ENCODE results near the gene TPPP.
"Not testable (repeated sequence)": the region's sequence is repeated elsewhere in the genome, so short reads cannot be mapped to it uniquely, and the experiment has no call there.

Gene TPPP

GRCh38 chr5:638501-639252, 54.5 kb downstream of the TPPP start:
- Histone ChIP-seq H3K27me3 (ENCODE audit: insufficient read depth, insufficient read length) (no peaks in the 10 kb centered on the region), H3K9ac (ENCODE audit: insufficient read length, low read depth) (no peak overlapping the region), H3K36me3 (ENCODE audit: insufficient read depth, insufficient read length, low read length) (peaks cover 88% of the 10 kb centered on the region), H3K9me3 (ENCODE audit: insufficient read depth, low read length) (no peaks in the 10 kb centered on the region), H3K4me1 (ENCODE audit: insufficient read depth, insufficient read length) (no peaks in the 10 kb centered on the region), H3K4me3 (ENCODE audit: insufficient read length, low read depth) (no peak overlapping the region)
- TF ChIP-seq ZNF274 (IDR thresholded peaks at IDR 0.05; ENCODE audit: low read depth, low read length) (no peak), YY1 (IDR thresholded peaks at IDR 0.05; ENCODE audit: insufficient read depth, insufficient read length) (no peak), SUZ12 (IDR thresholded peaks at IDR 0.05; ENCODE audit: extremely low read depth, insufficient read depth, insufficient read length) (no peak)
- DNase-seq (ENCODE audit: low read depth, low spot score) = no peak

GRCh38 chr5:637581-638450, 55.3 kb downstream of the TPPP start:
- no peak for DNase-seq (ENCODE audit: low read depth, low spot score)
- Histone ChIP-seq H3K9ac (ENCODE audit: insufficient read length, low read depth) (no peak overlapping the region), H3K4me1 (ENCODE audit: insufficient read depth, insufficient read length) (no peaks in the 10 kb centered on the region), H3K27me3 (ENCODE audit: insufficient read depth, insufficient read length) (no peaks in the 10 kb centered on the region), H3K4me3 (ENCODE audit: insufficient read length, low read depth) (no peak overlapping the region), H3K9me3 (ENCODE audit: insufficient read depth, low read length) (no peaks in the 10 kb centered on the region), H3K36me3 (ENCODE audit: insufficient read depth, insufficient read length, low read length) (peaks cover 81% of the 10 kb centered on the region)
- TF ChIP-seq YY1 (IDR thresholded peaks at IDR 0.05; ENCODE audit: insufficient read depth, insufficient read length) = no peak
- TF ChIP-seq SUZ12 (IDR thresholded peaks at IDR 0.05; ENCODE audit: extremely low read depth, insufficient read depth, insufficient read length) = no peak
- TF ChIP-seq ZNF274 (IDR thresholded peaks at IDR 0.05; ENCODE audit: low read depth, low read length) = no peak

GRCh38 chr5:636951-637350, 56.2 kb downstream of the TPPP start:
- Histone ChIP-seq H3K4me3 (ENCODE audit: insufficient read length, low read depth) (no peak overlapping the region), H3K9me3 (ENCODE audit: insufficient read depth, low read length) (no peaks in the 10 kb centered on the region), H3K27me3 (ENCODE audit: insufficient read depth, insufficient read length) (no peaks in the 10 kb centered on the region), H3K9ac (ENCODE audit: insufficient read length, low read depth) (no peak overlapping the region), H3K36me3 (ENCODE audit: insufficient read depth, insufficient read length, low read length) (peaks cover 72% of the 10 kb centered on the region), H3K4me1 (ENCODE audit: insufficient read depth, insufficient read length) (no peaks in the 10 kb centered on the region)
- no peak for DNase-seq (ENCODE audit: low read depth, low spot score)
- no peak for TF ChIP-seq SUZ12 (IDR thresholded peaks at IDR 0.05; ENCODE audit: extremely low read depth, insufficient read depth, insufficient read length)
- no peak for TF ChIP-seq ZNF274 (IDR thresholded peaks at IDR 0.05; ENCODE audit: low read depth, low read length)
- no peak for TF ChIP-seq YY1 (IDR thresholded peaks at IDR 0.05; ENCODE audit: insufficient read depth, insufficient read length)

GRCh38 chr5:635306-636055, 57.7 kb downstream of the TPPP start:
- Histone ChIP-seq H3K36me3 (ENCODE audit: insufficient read depth, insufficient read length, low read length) (peaks cover 61% of the 10 kb centered on the region), H3K4me1 (ENCODE audit: insufficient read depth, insufficient read length) (no peaks in the 10 kb centered on the region), H3K9me3 (ENCODE audit: insufficient read depth, low read length) (no peaks in the 10 kb centered on the region), H3K27me3 (ENCODE audit: insufficient read depth, insufficient read length) (no peaks in the 10 kb centered on the region), H3K9ac (ENCODE audit: insufficient read length, low read depth) (no peak overlapping the region), H3K4me3 (ENCODE audit: insufficient read length, low read depth) (no peak overlapping the region)
- DNase-seq (ENCODE audit: low read depth, low spot score) = no peak
- no peak for TF ChIP-seq SUZ12 (IDR thresholded peaks at IDR 0.05; ENCODE audit: extremely low read depth, insufficient read depth, insufficient read length)
- no peak for TF ChIP-seq ZNF274 (IDR thresholded peaks at IDR 0.05; ENCODE audit: low read depth, low read length)
- no peak for TF ChIP-seq YY1 (IDR thresholded peaks at IDR 0.05; ENCODE audit: insufficient read depth, insufficient read length)

- H3K27me3 ChIP-seq (ENCODE audit: insufficient read depth, insufficient read length) = no peaks in the 10 kb centered on the region
- no peak overlapping the region for H3K4me3 ChIP-seq (ENCODE audit: insufficient read length, low read depth)
- H3K9ac ChIP-seq (ENCODE audit: insufficient read length, low read depth) = no peak overlapping the region
- TF ChIP-seq SUZ12 (IDR thresholded peaks at IDR 0.05; ENCODE audit: extremely low read depth, insufficient read depth, insufficient read length) (no peak), YY1 (IDR thresholded peaks at IDR 0.05; ENCODE audit: insufficient read depth, insufficient read length) (no peak)
- H3K9me3 ChIP-seq (ENCODE audit: insufficient read depth, low read length) = no peaks in the 10 kb centered on the region
- no peak for DNase-seq (ENCODE audit: low read depth, low spot score)
- peaks cover 48% of the 10 kb centered on the region for H3K36me3 ChIP-seq (ENCODE audit: insufficient read depth, insufficient read length, low read length)
- H3K4me1 ChIP-seq (ENCODE audit: insufficient read depth, insufficient read length) = no peaks in the 10 kb centered on the region
These were observed 59.0 kb downstream of the TPPP start for GRCh38 chr5:634191-634590.

- peaks cover 42% of the 10 kb centered on the region for H3K36me3 ChIP-seq (ENCODE audit: insufficient read depth, insufficient read length, low read length)
- no peak overlapping the region for H3K9ac ChIP-seq (ENCODE audit: insufficient read length, low read depth)
- no peak for DNase-seq (ENCODE audit: low read depth, low spot score)
- H3K4me1 ChIP-seq (ENCODE audit: insufficient read depth, insufficient read length) = no peaks in the 10 kb centered on the region
- no peaks in the 10 kb centered on the region for H3K9me3 ChIP-seq (ENCODE audit: insufficient read depth, low read length)
- H3K27me3 ChIP-seq (ENCODE audit: insufficient read depth, insufficient read length) = no peaks in the 10 kb centered on the region
- no peak overlapping the region for H3K4me3 ChIP-seq (ENCODE audit: insufficient read length, low read depth)
- TF ChIP-seq ZNF274 (IDR thresholded peaks at IDR 0.05; ENCODE audit: low read depth, low read length) (no peak), SUZ12 (IDR thresholded peaks at IDR 0.05; ENCODE audit: extremely low read depth, insufficient read depth, insufficient read length) (no peak), YY1 (IDR thresholded peaks at IDR 0.05; ENCODE audit: insufficient read depth, insufficient read length) (no peak)
These were observed 59.6 kb downstream of the TPPP start for GRCh38 chr5:633501-633955.

GRCh38 chr5:628351-629205, 64.6 kb downstream of the TPPP start:
- DNase-seq (ENCODE audit: low read depth, low spot score); H3K4me1 ChIP-seq (ENCODE audit: insufficient read depth, insufficient read length); H3K9me3 ChIP-seq (ENCODE audit: insufficient read depth, low read length); H3K9ac ChIP-seq (ENCODE audit: insufficient read length, low read depth); H3K4me3 ChIP-seq (ENCODE audit: insufficient read length, low read depth); H3K27me3 ChIP-seq (ENCODE audit: insufficient read depth, insufficient read length): not testable (repeated sequence)
- peaks cover 41% of the 10 kb centered on the region for H3K36me3 ChIP-seq (ENCODE audit: insufficient read depth, insufficient read length, low read length)
